HEK293 (cell line): ENCODE measurements around the gene POM121L2.

ENCODE experiments used
- CTCF ChIA-PET: fragments of 350-600 bp; formaldehyde crosslinking; extraction: SDS; loops from one replicate; lab custom pipeline; 2021; ENCODE audit warnings: antibody characterized with exemption; lab: Yijun Ruan, JAX
- POLR2A ChIA-PET: fragments of 300-600 bp; formaldehyde crosslinking; extraction: SDS; loops from one replicate; lab custom pipeline; 2020; ENCODE audit warnings: antibody characterized with exemption, inconsistent platforms; lab: Yijun Ruan, JAX
- H3K27ac ChIP-seq: fragments of 200-500 bp; sonication (Bioruptor generic); 2 replicates; pipeline ENCODE4 v1.5.1; 2014; ENCODE audit warnings: low read depth, low read length, control low read depth, inconsistent platforms; ENCODE audit errors: extremely low read depth
- H3K36me3 ChIP-seq, 2 experiments: fragments of 200-500 bp in 1 of 2; sonication (Bioruptor generic) in 1 of 2; 1 replicate in 1 of 2; 2 replicates in 1 of 2; pipeline ENCODE4 v1.5.1; 2014 to 2017; ENCODE audit warnings: inconsistent platforms in 2 of 2, low read length in 2 of 2; ENCODE audit not compliant: control insufficient read depth in 2 of 2, insufficient read depth in 1 of 2
- H3K4me1 ChIP-seq: fragments of 200-500 bp; sonication (Bioruptor generic); 2 replicates; pipeline ENCODE4 v1.5.1; 2014; ENCODE audit warnings: mild to moderate bottlenecking, low read length, inconsistent platforms; ENCODE audit not compliant: control insufficient read depth, insufficient read depth
- H3K4me3 ChIP-seq: 2 replicates; pipeline ENCODE4 v1.5.1; 2011; ENCODE audit warnings: low read depth, mild to moderate bottlenecking, control low read depth, low read length, moderate library complexity
- H3K9me3 ChIP-seq: fragments of 200-500 bp; sonication (Bioruptor generic); 2 replicates; pipeline ENCODE4 v1.5.1; 2014; ENCODE audit warnings: low read depth, low read length, inconsistent platforms; ENCODE audit not compliant: control insufficient read depth, insufficient read depth
- HOXA7 ChIP-seq: sonication (generic); formaldehyde crosslinking; IDR thresholded peaks from 2 replicates; pipeline ENCODE4 v1.8.1; 2022; ENCODE audit warnings: missing genetic modification reagents, borderline replicate concordance
- MZF1 ChIP-seq: fragments of 450-650 bp; formaldehyde crosslinking; IDR thresholded peaks from 2 replicates; pipeline ENCODE4 v1.5.1; 2017; ENCODE audit warnings: missing biosample characterization, missing genetic modification characterization, borderline replicate concordance
- TCF7L2 ChIP-seq: IDR thresholded peaks from 2 replicates; pipeline ENCODE4 v1.6.1; 2011; ENCODE audit warnings: low read depth, mild to moderate bottlenecking, inconsistent platforms, low read length, moderate library complexity, borderline replicate concordance
- ZBTB49 ChIP-seq: fragments of 450-650 bp; formaldehyde crosslinking; IDR thresholded peaks from 2 replicates; pipeline ENCODE4 v1.5.1; 2016; ENCODE audit warnings: missing biosample characterization, missing genetic modification characterization, low read depth
- ZBTB7A ChIP-seq: fragments of 450-650 bp; formaldehyde crosslinking; IDR thresholded peaks from 2 replicates; pipeline ENCODE4 v1.5.1; 2016; ENCODE audit warnings: low read depth, missing biosample characterization, missing genetic modification characterization
- ZIC2 ChIP-seq: fragments of 450-650 bp; formaldehyde crosslinking; IDR thresholded peaks from 2 replicates; pipeline ENCODE4 v1.5.1; 2016; ENCODE audit warnings: missing biosample characterization, missing genetic modification characterization
- ZNF114 ChIP-seq: fragments of 450-650 bp; formaldehyde crosslinking; IDR thresholded peaks from 2 replicates; pipeline ENCODE4 v1.5.0; 2017; ENCODE audit warnings: missing biosample characterization, missing genetic modification characterization
- ZNF202 ChIP-seq: fragments of 450-650 bp; formaldehyde crosslinking; IDR thresholded peaks from 2 replicates; pipeline ENCODE4 v1.5.1; 2016; ENCODE audit warnings: missing biosample characterization, missing genetic modification characterization, borderline replicate concordance
- ZNF211 ChIP-seq: fragments of 450-650 bp; formaldehyde crosslinking; IDR thresholded peaks from 2 replicates; pipeline ENCODE4 v1.5.1; 2016; ENCODE audit warnings: low read depth, missing biosample characterization, missing genetic modification characterization
- ZNF280C ChIP-seq: fragments of 450-650 bp; formaldehyde crosslinking; IDR thresholded peaks from 2 replicates; pipeline ENCODE4 v1.5.1; 2016; ENCODE audit warnings: missing biosample characterization, missing genetic modification characterization
- ZNF423 ChIP-seq: fragments of 450-650 bp; formaldehyde crosslinking; IDR thresholded peaks from 2 replicates; pipeline ENCODE4 v1.5.1; 2016; ENCODE audit warnings: missing biosample characterization, missing genetic modification characterization
- ZNF560 ChIP-seq: fragments of 450-650 bp; formaldehyde crosslinking; IDR thresholded peaks from 2 replicates; pipeline ENCODE4 v1.5.1; 2017; ENCODE audit warnings: missing biosample characterization, missing genetic modification characterization, borderline replicate concordance
- ZNF585B ChIP-seq: fragments of 450-650 bp; formaldehyde crosslinking; IDR thresholded peaks from 2 replicates; pipeline ENCODE4 v1.5.1; 2016; ENCODE audit warnings: missing biosample characterization, missing genetic modification characterization
- ZNF596 ChIP-seq: fragments of 450-650 bp; IDR thresholded peaks from 2 replicates; pipeline ENCODE4 v1.5.0; 2018; ENCODE audit warnings: missing biosample characterization, mild to moderate bottlenecking, missing genetic modification characterization, moderate library complexity
- ZNF626 ChIP-seq: fragments of 450-650 bp; sonication (Bioruptor Pico); formaldehyde crosslinking; IDR thresholded peaks from 2 replicates; pipeline ENCODE4 v1.5.1; 2018; ENCODE audit warnings: missing biosample characterization, missing genetic modification characterization, inconsistent platforms
- ZNF664 ChIP-seq: fragments of 450-650 bp; formaldehyde crosslinking; IDR thresholded peaks from 2 replicates; pipeline ENCODE4 v1.5.1; 2016; ENCODE audit warnings: missing biosample characterization, missing genetic modification characterization
- ZNF768 ChIP-seq: fragments of 450-650 bp; formaldehyde crosslinking; IDR thresholded peaks from 2 replicates; pipeline ENCODE4 v1.5.1; 2018; ENCODE audit warnings: missing biosample characterization, mild to moderate bottlenecking, missing genetic modification characterization
- ZNF792 ChIP-seq: fragments of 450-650 bp; formaldehyde crosslinking; IDR thresholded peaks from 2 replicates; pipeline ENCODE4 v1.5.1; 2016; ENCODE audit warnings: missing biosample characterization, missing genetic modification characterization
- ZNF837 ChIP-seq: fragments of 450-650 bp; formaldehyde crosslinking; IDR thresholded peaks from 2 replicates; pipeline ENCODE4 v1.5.1; 2016; ENCODE audit warnings: missing biosample characterization, missing genetic modification characterization
- ZSCAN4 ChIP-seq: fragments of 450-650 bp; formaldehyde crosslinking; IDR thresholded peaks from 2 replicates; pipeline ENCODE4 v1.5.1; 2017; ENCODE audit warnings: missing biosample characterization, missing genetic modification characterization
- TF ChIP-seq, protein P1 (sequence below): fragments of 450-650 bp; formaldehyde crosslinking; IDR thresholded peaks from 2 replicates; pipeline ENCODE4 v1.5.1; 2017; ENCODE audit warnings: missing biosample characterization, missing genetic modification characterization
- TF ChIP-seq, protein P2 (sequence below): fragments of 450-650 bp; formaldehyde crosslinking; IDR thresholded peaks from 2 replicates; pipeline ENCODE4 v1.5.1; 2017; ENCODE audit warnings: missing biosample characterization, mild to moderate bottlenecking, missing genetic modification characterization, moderate library complexity

POM121L2 gene

GRCh38 chr6:27260836-27261375 is 51.2 kb downstream of the POM121L2 start (continued):
- TF ChIP-seq, protein P1, sequence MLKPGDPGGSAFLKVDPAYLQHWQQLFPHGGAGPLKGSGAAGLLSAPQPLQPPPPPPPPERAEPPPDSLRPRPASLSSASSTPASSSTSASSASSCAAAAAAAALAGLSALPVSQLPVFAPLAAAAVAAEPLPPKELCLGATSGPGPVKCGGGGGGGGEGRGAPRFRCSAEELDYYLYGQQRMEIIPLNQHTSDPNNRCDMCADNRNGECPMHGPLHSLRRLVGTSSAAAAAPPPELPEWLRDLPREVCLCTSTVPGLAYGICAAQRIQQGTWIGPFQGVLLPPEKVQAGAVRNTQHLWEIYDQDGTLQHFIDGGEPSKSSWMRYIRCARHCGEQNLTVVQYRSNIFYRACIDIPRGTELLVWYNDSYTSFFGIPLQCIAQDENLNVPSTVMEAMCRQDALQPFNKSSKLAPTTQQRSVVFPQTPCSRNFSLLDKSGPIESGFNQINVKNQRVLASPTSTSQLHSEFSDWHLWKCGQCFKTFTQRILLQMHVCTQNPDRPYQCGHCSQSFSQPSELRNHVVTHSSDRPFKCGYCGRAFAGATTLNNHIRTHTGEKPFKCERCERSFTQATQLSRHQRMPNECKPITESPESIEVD (tag by site-specific recombination): no peak
- TF ChIP-seq ZNF280C (tag by site-specific recombination): no peak
- no peak for TF ChIP-seq ZSCAN4 (tag by site-specific recombination)
- TF ChIP-seq ZBTB7A (tag by site-specific recombination): no peak
- TF ChIP-seq ZNF114 (tag by site-specific recombination): no peak
- TF ChIP-seq, all 188 proteins: peak for 0

DNA sequence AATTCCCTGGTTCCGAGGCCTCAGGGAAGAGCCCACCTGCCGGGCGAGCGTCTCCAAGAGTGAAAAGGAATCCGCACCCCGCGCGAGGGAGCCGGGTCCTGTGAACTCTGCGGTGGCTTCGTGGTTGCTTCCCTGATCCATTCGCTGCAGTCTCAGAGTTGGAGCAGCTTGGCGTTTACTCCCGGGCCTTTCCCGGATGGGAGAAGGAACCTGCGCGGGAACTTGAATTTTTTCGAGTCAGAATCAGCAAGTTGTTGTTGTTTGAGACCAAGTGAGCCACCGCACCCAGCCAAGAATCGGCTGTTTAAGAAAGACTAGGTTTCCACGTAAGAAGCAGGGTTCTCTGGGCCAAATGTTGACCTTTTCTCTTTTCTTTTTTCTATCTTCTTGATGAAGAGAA is 51.7 kb downstream of the POM121L2 start:
- CTCF ChIA-PET: interaction anchor here (1.6 kb wide), 1 partner anchor 8 kb away, joined by 3 read pairs; no protein-coding TSS in a partner anchor

More for the DNA sequence above, 51.7 kb downstream of the POM121L2 start:
- Histone ChIP-seq H3K4me1 (no peaks in the 10 kb centered on the region), H3K36me3 (no peaks in the 10 kb centered on the region), H3K9me3 (no peaks in the 10 kb centered on the region), H3K27ac (no peak overlapping the region), H3K4me3 (no peak overlapping the region)
- no peak for TF ChIP-seq ZNF202 (tag by site-specific recombination)
- no peak for TF ChIP-seq ZNF626 (tag by site-specific recombination)
- no peak for TF ChIP-seq ZNF211 (tag by site-specific recombination)
- no peak for TF ChIP-seq ZBTB49 (tag by site-specific recombination)
- no peak for TF ChIP-seq MZF1 (tag by site-specific recombination)
- TF ChIP-seq ZNF768 (tag by site-specific recombination): no peak
- no peak for TF ChIP-seq ZNF585B
- TF ChIP-seq ZNF664 (tag by site-specific recombination): no peak
- no peak for TF ChIP-seq HOXA7 (CRISPR knock-in tag)
- TF ChIP-seq TCF7L2: no peak
- no peak for TF ChIP-seq ZNF837 (tag by site-specific recombination)
- no peak for TF ChIP-seq ZNF560
- no peak for TF ChIP-seq ZNF596
- no peak for TF ChIP-seq ZNF423 (tag by site-specific recombination)
- TF ChIP-seq ZIC2 (tag by site-specific recombination): no peak
- TF ChIP-seq, protein P2, sequence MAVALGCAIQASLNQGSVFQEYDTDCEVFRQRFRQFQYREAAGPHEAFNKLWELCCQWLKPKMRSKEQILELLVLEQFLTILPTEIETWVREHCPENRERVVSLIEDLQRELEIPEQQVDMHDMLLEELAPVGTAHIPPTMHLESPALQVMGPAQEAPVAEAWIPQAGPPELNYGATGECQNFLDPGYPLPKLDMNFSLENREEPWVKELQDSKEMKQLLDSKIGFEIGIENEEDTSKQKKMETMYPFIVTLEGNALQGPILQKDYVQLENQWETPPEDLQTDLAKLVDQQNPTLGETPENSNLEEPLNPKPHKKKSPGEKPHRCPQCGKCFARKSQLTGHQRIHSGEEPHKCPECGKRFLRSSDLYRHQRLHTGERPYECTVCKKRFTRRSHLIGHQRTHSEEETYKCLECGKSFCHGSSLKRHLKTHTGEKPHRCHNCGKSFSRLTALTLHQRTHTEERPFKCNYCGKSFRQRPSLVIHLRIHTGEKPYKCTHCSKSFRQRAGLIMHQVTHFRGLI (tag by site-specific recombination): no peak
- TF ChIP-seq ZNF792: no peak
- POLR2A ChIA-PET: no interaction called here
